Measurements from ENCODE around the gene PRRC2C. TPM values are rescaled to one million over a fixed set of nuclear protein-coding genes. Genes with fewer than 3 reads are reported as not detected.
"Not testable (repeated sequence)": the region's sequence is repeated elsewhere in the genome, so short reads cannot be mapped to it uniquely, and the experiment has no call there.

The PRRC2C gene
- total RNA-seq, 1 donor from 2014 or later: 38.2 TPM

GRCh38 chr1:171550050-171550449 lies 64.7 kb downstream of the PRRC2C start:
- H3K27me3 ChIP-seq (ENCODE audit: control insufficient read depth, insufficient read depth, low read length): no peaks in the 10 kb centered on the region
- H3K36me3 ChIP-seq (ENCODE audit: control insufficient read depth, insufficient read depth, low read length): peaks cover 5% of the 10 kb centered on the region
- DNase-seq (ENCODE audit: low read depth): peak; percentile 87
- TF ChIP-seq CTCF (IDR thresholded peaks at IDR 0.05; ENCODE audit: insufficient read depth, low read length, severe bottlenecking): no peak
- no peak for FAIRE-seq
- no peak overlapping the region for H3K4me3 ChIP-seq (ENCODE audit: low read depth, low read length)

GRCh38 chr1:171550598-171551100 lies 65.3 kb downstream of the PRRC2C start:
- not testable (repeated sequence) for DNase-seq (ENCODE audit: low read depth); H3K4me3 ChIP-seq (ENCODE audit: low read depth, low read length); H3K36me3 ChIP-seq (ENCODE audit: control insufficient read depth, insufficient read depth, low read length); H3K27me3 ChIP-seq (ENCODE audit: control insufficient read depth, insufficient read depth, low read length); FAIRE-seq

- not testable (repeated sequence) for FAIRE-seq
Observed at GRCh38 chr1:171553960-171554359, 68.6 kb downstream of the PRRC2C start.

GRCh38 chr1:171563675-171564074 lies 78.3 kb downstream of the PRRC2C start:
- no peak overlapping the region for H3K4me3 ChIP-seq (ENCODE audit: low read depth, low read length)
- H3K36me3 ChIP-seq (ENCODE audit: control insufficient read depth, insufficient read depth, low read length): peaks cover 21% of the 10 kb centered on the region
- H3K27me3 ChIP-seq (ENCODE audit: control insufficient read depth, insufficient read depth, low read length): no peaks in the 10 kb centered on the region
- TF ChIP-seq CTCF (IDR thresholded peaks at IDR 0.05; ENCODE audit: insufficient read depth, low read length, severe bottlenecking): no peak
- DNase-seq (ENCODE audit: low read depth) (no peak), FAIRE-seq (no peak)

More at GRCh38 chr1:171553960-171554359, 68.6 kb downstream of the PRRC2C start:
- not testable (repeated sequence) for H3K4me3 ChIP-seq (ENCODE audit: low read depth, low read length); DNase-seq (ENCODE audit: low read depth); H3K27me3 ChIP-seq (ENCODE audit: control insufficient read depth, insufficient read depth, low read length)
- peaks cover 13% of the 10 kb centered on the region for H3K36me3 ChIP-seq (ENCODE audit: control insufficient read depth, insufficient read depth, low read length)

GRCh38 chr1:171566467-171566866 lies 81.1 kb downstream of the PRRC2C start:
- TF ChIP-seq CTCF (IDR thresholded peaks at IDR 0.05; ENCODE audit: insufficient read depth, low read length, severe bottlenecking): no peak
- FAIRE-seq: no peak
- no peaks in the 10 kb centered on the region for H3K27me3 ChIP-seq (ENCODE audit: control insufficient read depth, insufficient read depth, low read length)
- no peak overlapping the region for H3K4me3 ChIP-seq (ENCODE audit: low read depth, low read length)
- peaks cover 19% of the 10 kb centered on the region for H3K36me3 ChIP-seq (ENCODE audit: control insufficient read depth, insufficient read depth, low read length)
- DNase-seq (ENCODE audit: low read depth): no peak

- Histone ChIP-seq H3K27me3 (ENCODE audit: control insufficient read depth, insufficient read depth, low read length) (no peaks in the 10 kb centered on the region), H3K36me3 (ENCODE audit: control insufficient read depth, insufficient read depth, low read length) (peaks cover 16% of the 10 kb centered on the region), H3K4me3 (ENCODE audit: low read depth, low read length) (no peak overlapping the region)
- no peak for FAIRE-seq
- TF ChIP-seq CTCF (IDR thresholded peaks at IDR 0.05; ENCODE audit: insufficient read depth, low read length, severe bottlenecking): no peak
- DNase-seq (ENCODE audit: low read depth): no peak
Observed at GRCh38 chr1:171570295-171570694, 85.0 kb downstream of the PRRC2C start.

GRCh38 chr1:171576144-171576543 lies 90.8 kb downstream of the PRRC2C start:
- H3K36me3 ChIP-seq (ENCODE audit: control insufficient read depth, insufficient read depth, low read length): peaks cover 14% of the 10 kb centered on the region
- no peak for TF ChIP-seq CTCF (IDR thresholded peaks at IDR 0.05; ENCODE audit: insufficient read depth, low read length, severe bottlenecking)
- DNase-seq (ENCODE audit: low read depth) (peak; percentile 30), FAIRE-seq (no peak)
- no peaks in the 10 kb centered on the region for H3K27me3 ChIP-seq (ENCODE audit: control insufficient read depth, insufficient read depth, low read length)
- H3K4me3 ChIP-seq (ENCODE audit: low read depth, low read length): no peak overlapping the region

Data from bronchial epithelial cell (primary cell).